Measurements from ENCODE around the gene THNSL1.

Gene THNSL1

GRCh38 chr10:24982319-24983112, 33.9 kb upstream of the THNSL1 start:
- Histone ChIP-seq H3K4me1 (ENCODE audit: control insufficient read depth, insufficient read depth, low read length, poor library complexity, severe bottlenecking) (no peaks in the 10 kb centered on the region), H3K27ac (ENCODE audit: low read depth, low read length, severe bottlenecking) (no peak overlapping the region), H3K4me3 (ENCODE audit: extremely low read depth, insufficient read depth, low read length, poor library complexity, severe bottlenecking) (no peak overlapping the region), H3K36me3 (ENCODE audit: control insufficient read depth, insufficient read depth, low read length) (no peaks in the 10 kb centered on the region), H3K9me3 (ENCODE audit: control insufficient read depth, low read length) (no peaks in the 10 kb centered on the region)
- WGBS, 2 experiments (ENCODE audit: insufficient coverage in 2 of 2), result no CpG with 5 or more reads among the region's 1 CpG

- 100% methylated on average over 3 of the region's 4 CpGs for WGBS, 2 experiments (ENCODE audit: insufficient coverage in 2 of 2)
- H3K4me3 ChIP-seq (ENCODE audit: extremely low read depth, insufficient read depth, low read length, poor library complexity, severe bottlenecking), result no peak overlapping the region
- no peaks in the 10 kb centered on the region for H3K36me3 ChIP-seq (ENCODE audit: control insufficient read depth, insufficient read depth, low read length)
- no peaks in the 10 kb centered on the region for H3K4me1 ChIP-seq (ENCODE audit: control insufficient read depth, insufficient read depth, low read length, poor library complexity, severe bottlenecking)
- no peaks in the 10 kb centered on the region for H3K9me3 ChIP-seq (ENCODE audit: control insufficient read depth, low read length)
- no peak overlapping the region for H3K27ac ChIP-seq (ENCODE audit: low read depth, low read length, severe bottlenecking)
Observed at GRCh38 chr10:24983130-24983529, 33.3 kb upstream of the THNSL1 start.

GRCh38 chr10:24983946-24984345, 32.5 kb upstream of the THNSL1 start:
- H3K27ac ChIP-seq (ENCODE audit: low read depth, low read length, severe bottlenecking), result no peak overlapping the region
- no peaks in the 10 kb centered on the region for H3K9me3 ChIP-seq (ENCODE audit: control insufficient read depth, low read length)
- WGBS, 2 experiments (ENCODE audit: insufficient coverage in 2 of 2), result no CpG with 5 or more reads among the region's 3 CpGs
- H3K4me3 ChIP-seq (ENCODE audit: extremely low read depth, insufficient read depth, low read length, poor library complexity, severe bottlenecking), result no peak overlapping the region
- peaks cover 3% of the 10 kb centered on the region for H3K4me1 ChIP-seq (ENCODE audit: control insufficient read depth, insufficient read depth, low read length, poor library complexity, severe bottlenecking)
- H3K36me3 ChIP-seq (ENCODE audit: control insufficient read depth, insufficient read depth, low read length), result no peaks in the 10 kb centered on the region

- no peaks in the 10 kb centered on the region for H3K36me3 ChIP-seq (ENCODE audit: control insufficient read depth, insufficient read depth, low read length)
- H3K4me1 ChIP-seq (ENCODE audit: control insufficient read depth, insufficient read depth, low read length, poor library complexity, severe bottlenecking), result peaks cover 3% of the 10 kb centered on the region
- WGBS, 2 experiments (ENCODE audit: insufficient coverage in 2 of 2), result no CpG with 5 or more reads among the region's 3 CpGs
- H3K27ac ChIP-seq (ENCODE audit: low read depth, low read length, severe bottlenecking), result no peak overlapping the region
- H3K4me3 ChIP-seq (ENCODE audit: extremely low read depth, insufficient read depth, low read length, poor library complexity, severe bottlenecking), result no peak overlapping the region
- H3K9me3 ChIP-seq (ENCODE audit: control insufficient read depth, low read length), result no peaks in the 10 kb centered on the region
Observed at GRCh38 chr10:24984906-24985305, 31.5 kb upstream of the THNSL1 start.

- WGBS, 2 experiments (ENCODE audit: insufficient coverage in 2 of 2), result 81 to 89% methylated on average over 9 to 10 of the region's 12 CpGs
- Histone ChIP-seq H3K9me3 (ENCODE audit: control insufficient read depth, low read length) (no peaks in the 10 kb centered on the region), H3K27ac (ENCODE audit: low read depth, low read length, severe bottlenecking) (no peak overlapping the region), H3K4me3 (ENCODE audit: extremely low read depth, insufficient read depth, low read length, poor library complexity, severe bottlenecking) (no peak overlapping the region), H3K36me3 (ENCODE audit: control insufficient read depth, insufficient read depth, low read length) (no peaks in the 10 kb centered on the region), H3K4me1 (ENCODE audit: control insufficient read depth, insufficient read depth, low read length, poor library complexity, severe bottlenecking) (peaks cover 3% of the 10 kb centered on the region)
Observed at GRCh38 chr10:24988831-24989640, 27.4 kb upstream of the THNSL1 start.

GRCh38 chr10:24989867-24990266, 26.5 kb upstream of the THNSL1 start:
- Histone ChIP-seq H3K4me3 (ENCODE audit: extremely low read depth, insufficient read depth, low read length, poor library complexity, severe bottlenecking) (no peak overlapping the region), H3K4me1 (ENCODE audit: control insufficient read depth, insufficient read depth, low read length, poor library complexity, severe bottlenecking) (peaks cover 3% of the 10 kb centered on the region), H3K9me3 (ENCODE audit: control insufficient read depth, low read length) (no peaks in the 10 kb centered on the region), H3K36me3 (ENCODE audit: control insufficient read depth, insufficient read depth, low read length) (no peaks in the 10 kb centered on the region), H3K27ac (ENCODE audit: low read depth, low read length, severe bottlenecking) (no peak overlapping the region)
- WGBS, 2 experiments (ENCODE audit: insufficient coverage in 2 of 2), result no CpG with 5 or more reads among the region's 1 CpG

- no peak overlapping the region for H3K4me3 ChIP-seq (ENCODE audit: extremely low read depth, insufficient read depth, low read length, poor library complexity, severe bottlenecking)
- 90 to 94% methylated on average over 12 of the region's 13 CpGs for WGBS, 2 experiments (ENCODE audit: insufficient coverage in 2 of 2)
- no peak overlapping the region for H3K27ac ChIP-seq (ENCODE audit: low read depth, low read length, severe bottlenecking)
- H3K9me3 ChIP-seq (ENCODE audit: control insufficient read depth, low read length), result no peaks in the 10 kb centered on the region
- H3K36me3 ChIP-seq (ENCODE audit: control insufficient read depth, insufficient read depth, low read length), result no peaks in the 10 kb centered on the region
- H3K4me1 ChIP-seq (ENCODE audit: control insufficient read depth, insufficient read depth, low read length, poor library complexity, severe bottlenecking), result peaks cover 3% of the 10 kb centered on the region
Observed at GRCh38 chr10:24991298-24991697, 25.1 kb upstream of the THNSL1 start.

GRCh38 chr10:24992512-24993133, 23.8 kb upstream of the THNSL1 start:
- Histone ChIP-seq H3K9me3 (ENCODE audit: control insufficient read depth, low read length) (no peaks in the 10 kb centered on the region), H3K4me1 (ENCODE audit: control insufficient read depth, insufficient read depth, low read length, poor library complexity, severe bottlenecking) (peaks cover 3% of the 10 kb centered on the region), H3K27ac (ENCODE audit: low read depth, low read length, severe bottlenecking) (no peak overlapping the region), H3K4me3 (ENCODE audit: extremely low read depth, insufficient read depth, low read length, poor library complexity, severe bottlenecking) (no peak overlapping the region), H3K36me3 (ENCODE audit: control insufficient read depth, insufficient read depth, low read length) (no peaks in the 10 kb centered on the region)
- 85 to 93% methylated on average over 2 of the region's 3 CpGs for WGBS, 2 experiments (ENCODE audit: insufficient coverage in 2 of 2)

- Histone ChIP-seq H3K36me3 (ENCODE audit: control insufficient read depth, insufficient read depth, low read length) (no peaks in the 10 kb centered on the region), H3K9me3 (ENCODE audit: control insufficient read depth, low read length) (no peaks in the 10 kb centered on the region), H3K27ac (ENCODE audit: low read depth, low read length, severe bottlenecking) (no peak overlapping the region), H3K4me3 (ENCODE audit: extremely low read depth, insufficient read depth, low read length, poor library complexity, severe bottlenecking) (no peak overlapping the region), H3K4me1 (ENCODE audit: control insufficient read depth, insufficient read depth, low read length, poor library complexity, severe bottlenecking) (peaks cover 3% of the 10 kb centered on the region)
- no CpG with 5 or more reads among the region's 1 CpG for WGBS, 2 experiments (ENCODE audit: insufficient coverage in 2 of 2)
Observed at GRCh38 chr10:24993237-24993958, 23.0 kb upstream of the THNSL1 start.

GRCh38 chr10:24995072-24995471, 21.3 kb upstream of the THNSL1 start:
- H3K36me3 ChIP-seq (ENCODE audit: control insufficient read depth, insufficient read depth, low read length), result no peaks in the 10 kb centered on the region
- H3K4me1 ChIP-seq (ENCODE audit: control insufficient read depth, insufficient read depth, low read length, poor library complexity, severe bottlenecking), result no peaks in the 10 kb centered on the region
- H3K9me3 ChIP-seq (ENCODE audit: control insufficient read depth, low read length), result no peaks in the 10 kb centered on the region
- no peak overlapping the region for H3K27ac ChIP-seq (ENCODE audit: low read depth, low read length, severe bottlenecking)
- no peak overlapping the region for H3K4me3 ChIP-seq (ENCODE audit: extremely low read depth, insufficient read depth, low read length, poor library complexity, severe bottlenecking)
